ENCODE results near the gene METAP1D. TPM values are rescaled to one million over a fixed set of nuclear protein-coding genes. Genes with fewer than 3 reads are reported as not detected.

Gene METAP1D
- total and polyA plus RNA-seq, 2 of the 4 experiments (the other 2 are of a cell fraction): 3.4 to 5.5 TPM

DNA sequence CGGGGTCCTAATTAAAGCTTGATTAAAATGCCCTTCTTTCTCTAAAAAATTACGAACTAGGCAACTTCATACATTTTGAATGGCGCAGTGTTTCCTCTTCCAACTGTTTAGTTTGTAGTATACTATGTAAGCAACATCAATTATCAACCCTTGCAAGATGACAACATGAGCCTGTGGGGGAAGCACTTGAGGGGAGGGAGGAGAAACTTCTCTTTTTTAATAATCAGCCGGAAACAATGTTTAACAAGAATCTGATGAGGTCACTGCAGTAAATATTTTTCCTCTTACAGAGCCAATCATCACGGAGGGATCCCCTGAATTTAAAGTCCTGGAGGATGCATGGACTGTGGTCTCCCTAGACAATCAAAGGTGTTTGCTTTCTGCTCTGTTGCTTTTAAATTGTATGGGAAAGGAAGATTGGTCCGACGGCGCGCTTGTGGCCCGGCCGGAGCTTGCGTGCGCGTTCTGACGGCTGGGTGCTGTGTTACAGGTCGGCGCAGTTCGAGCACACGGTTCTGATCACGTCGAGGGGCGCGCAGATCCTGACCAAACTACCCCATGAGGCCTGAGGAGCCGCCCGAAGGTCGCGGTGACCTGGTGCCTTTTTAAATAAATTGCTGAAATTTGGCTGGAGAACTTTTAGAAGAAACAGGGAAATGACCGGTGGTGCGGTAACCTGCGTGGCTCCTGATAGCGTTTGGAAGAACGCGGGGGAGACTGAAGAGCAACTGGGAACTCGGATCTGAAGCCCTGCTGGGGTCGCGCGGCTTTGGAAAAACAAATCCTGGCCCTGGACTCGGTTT, 80.3 kb downstream of the METAP1D start:
- no peak overlapping the region for H3K14ac ChIP-seq (replicated peaks; ENCODE audit: low read depth, low read length)
- intact Hi-C loops (cut with micrococcal nuclease): loop anchor here (5.0 kb wide), 1 partner anchor 43 kb away; no protein-coding TSS in a partner anchor
- no peak overlapping the region for H2BK120ac ChIP-seq (ENCODE audit: low read depth, low read length)
- H3K9ac ChIP-seq (ENCODE audit: low read depth, low read length): no peak overlapping the region
- H4K20me1 ChIP-seq (ENCODE audit: insufficient read depth, low read length): no peaks in the 10 kb centered on the region
- dilution Hi-C loops (cut with HindIII; ENCODE audit: low sequenced_read_pairs, unreplicated experiment): no loop called here
- H2BK20ac ChIP-seq (ENCODE audit: low read depth, low read length): no peak overlapping the region
- H2BK5ac ChIP-seq (ENCODE audit: low read depth, low read length, poor library complexity, severe bottlenecking): no peak overlapping the region
- H4K8ac ChIP-seq (ENCODE audit: low read depth in 2 of 2, low read length in 2 of 2): no peak overlapping the region
- H3K4me3 ChIP-seq (ENCODE audit: insufficient read depth, low read depth, low read length): no peak overlapping the region
- CTCF ChIA-PET: no interaction called here
- H2BK15ac ChIP-seq (ENCODE audit: low read depth, low read length): no peak overlapping the region
- WGBS, 2 experiments (ENCODE audit: extremely low coverage in 2 of 2, insufficient read length in 1 of 2): 19% methylated on average over 5 of the region's 38 CpGs; no CpG with 5 or more reads in 1 of the 2 experiments
- no peak overlapping the region for H3K27ac ChIP-seq (ENCODE audit: insufficient read depth, low read length)
- H2AK9ac ChIP-seq (replicated peaks; ENCODE audit: low read depth, low read length, poor library complexity): no peak overlapping the region
- H2AK5ac ChIP-seq (ENCODE audit: low read depth, low read length): no peak overlapping the region
- H3K18ac ChIP-seq (ENCODE audit: low read depth, low read length): no peak overlapping the region
- H4K5ac ChIP-seq (ENCODE audit: low read depth, low read length): no peak overlapping the region
- H3K4me1 ChIP-seq (ENCODE audit: control insufficient read depth, insufficient read depth, low read length): no peaks in the 10 kb centered on the region
- no peak overlapping the region for H3K56ac ChIP-seq (ENCODE audit: extremely low read depth, insufficient read depth, low read length)
- BruUV-seq (replicated peaks): no TSS peak
- H3K4ac ChIP-seq (ENCODE audit: low read depth, low read length): no peak overlapping the region
- H4K91ac ChIP-seq (ENCODE audit: insufficient read depth, low read depth, low read length): no peak overlapping the region
- ATAC-seq (ENCODE audit: low read depth) (no peak), DNase-seq (peak; percentile 22)
- H3K36me3 ChIP-seq (ENCODE audit: control insufficient read depth, insufficient read depth, low read length): no peaks in the 10 kb centered on the region
- H3K27me3 ChIP-seq (ENCODE audit: control insufficient read depth, insufficient read depth, low read length): peaks cover 44% of the 10 kb centered on the region
- H2AFZ ChIP-seq (replicated peaks; ENCODE audit: low read length, poor library complexity): no peak overlapping the region
- peaks cover 12% of the 10 kb centered on the region for H3K9me3 ChIP-seq (ENCODE audit: control insufficient read depth, insufficient read depth, low read length)
- no peak overlapping the region for H3K4me2 ChIP-seq (ENCODE audit: low read depth, low read length)
- in situ Hi-C loops (cut with MboI; ENCODE audit: low sequenced_read_pairs): no loop called here
- H3K9me1 ChIP-seq (ENCODE audit: insufficient read depth, low read length): no peaks in the 10 kb centered on the region
- POLR2A ChIA-PET (ENCODE audit: unreplicated experiment): no interaction called here
- TF ChIP-seq RCOR1 (IDR thresholded peaks at IDR 0.05; ENCODE audit: insufficient replicate concordance, low read length): no peak
- no peak for TF ChIP-seq CEBPB (IDR thresholded peaks at IDR 0.05; ENCODE audit: low read depth, low read length)
- TF ChIP-seq, protein P1, sequence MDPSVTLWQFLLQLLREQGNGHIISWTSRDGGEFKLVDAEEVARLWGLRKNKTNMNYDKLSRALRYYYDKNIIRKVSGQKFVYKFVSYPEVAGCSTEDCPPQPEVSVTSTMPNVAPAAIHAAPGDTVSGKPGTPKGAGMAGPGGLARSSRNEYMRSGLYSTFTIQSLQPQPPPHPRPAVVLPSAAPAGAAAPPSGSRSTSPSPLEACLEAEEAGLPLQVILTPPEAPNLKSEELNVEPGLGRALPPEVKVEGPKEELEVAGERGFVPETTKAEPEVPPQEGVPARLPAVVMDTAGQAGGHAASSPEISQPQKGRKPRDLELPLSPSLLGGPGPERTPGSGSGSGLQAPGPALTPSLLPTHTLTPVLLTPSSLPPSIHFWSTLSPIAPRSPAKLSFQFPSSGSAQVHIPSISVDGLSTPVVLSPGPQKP (IDR thresholded peaks at IDR 0.05; ENCODE audit: borderline replicate concordance, low read depth, low read length): no peak
- TF ChIP-seq, protein P2, sequence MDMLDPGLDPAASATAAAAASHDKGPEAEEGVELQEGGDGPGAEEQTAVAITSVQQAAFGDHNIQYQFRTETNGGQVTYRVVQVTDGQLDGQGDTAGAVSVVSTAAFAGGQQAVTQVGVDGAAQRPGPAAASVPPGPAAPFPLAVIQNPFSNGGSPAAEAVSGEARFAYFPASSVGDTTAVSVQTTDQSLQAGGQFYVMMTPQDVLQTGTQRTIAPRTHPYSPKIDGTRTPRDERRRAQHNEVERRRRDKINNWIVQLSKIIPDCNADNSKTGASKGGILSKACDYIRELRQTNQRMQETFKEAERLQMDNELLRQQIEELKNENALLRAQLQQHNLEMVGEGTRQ (IDR thresholded peaks at IDR 0.05; ENCODE audit: low read depth, low read length): no peak
- TF ChIP-seq, protein P3, sequence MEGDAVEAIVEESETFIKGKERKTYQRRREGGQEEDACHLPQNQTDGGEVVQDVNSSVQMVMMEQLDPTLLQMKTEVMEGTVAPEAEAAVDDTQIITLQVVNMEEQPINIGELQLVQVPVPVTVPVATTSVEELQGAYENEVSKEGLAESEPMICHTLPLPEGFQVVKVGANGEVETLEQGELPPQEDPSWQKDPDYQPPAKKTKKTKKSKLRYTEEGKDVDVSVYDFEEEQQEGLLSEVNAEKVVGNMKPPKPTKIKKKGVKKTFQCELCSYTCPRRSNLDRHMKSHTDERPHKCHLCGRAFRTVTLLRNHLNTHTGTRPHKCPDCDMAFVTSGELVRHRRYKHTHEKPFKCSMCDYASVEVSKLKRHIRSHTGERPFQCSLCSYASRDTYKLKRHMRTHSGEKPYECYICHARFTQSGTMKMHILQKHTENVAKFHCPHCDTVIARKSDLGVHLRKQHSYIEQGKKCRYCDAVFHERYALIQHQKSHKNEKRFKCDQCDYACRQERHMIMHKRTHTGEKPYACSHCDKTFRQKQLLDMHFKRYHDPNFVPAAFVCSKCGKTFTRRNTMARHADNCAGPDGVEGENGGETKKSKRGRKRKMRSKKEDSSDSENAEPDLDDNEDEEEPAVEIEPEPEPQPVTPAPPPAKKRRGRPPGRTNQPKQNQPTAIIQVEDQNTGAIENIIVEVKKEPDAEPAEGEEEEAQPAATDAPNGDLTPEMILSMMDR (conservative IDR thresholded peaks at IDR 0.05; ENCODE audit: low read depth, low read length): no peak
- no peak for TF ChIP-seq BHLHE40 (IDR thresholded peaks at IDR 0.05; ENCODE audit: low read depth, low read length)
- no peak for TF ChIP-seq NFE2L2 (IDR thresholded peaks at IDR 0.05; ENCODE audit: low read depth, low read length)
- no peak for TF ChIP-seq MAFK (IDR thresholded peaks at IDR 0.05; ENCODE audit: low read depth, low read length)
- no peak for TF ChIP-seq RFX5 (IDR thresholded peaks at IDR 0.05; ENCODE audit: low read depth, low read length)
- no peak for TF ChIP-seq RAD21 (IDR thresholded peaks at IDR 0.05; ENCODE audit: low read length)
- TF ChIP-seq CHD1 (IDR thresholded peaks at IDR 0.05; ENCODE audit: low read depth, low read length): no peak
- TF ChIP-seq MXI1 (IDR thresholded peaks at IDR 0.05; ENCODE audit: borderline replicate concordance, low read depth, low read length): no peak
- TF ChIP-seq MAZ (IDR thresholded peaks at IDR 0.05; ENCODE audit: borderline replicate concordance, low read depth, low read length): no peak
- TF ChIP-seq POLR2A (IDR thresholded peaks at IDR 0.05; ENCODE audit: low read depth, low read length): no peak
- no peak for TF ChIP-seq SMC3 (IDR thresholded peaks at IDR 0.05; ENCODE audit: low read depth, low read length)
- H3K79me1 ChIP-seq (ENCODE audit: low read depth in 1 of 2, low read length in 2 of 2): no peaks in the 10 kb centered on the region
- no peak overlapping the region for H3K23ac ChIP-seq (ENCODE audit: low read depth, low read length)
